ENCODE results near the gene SNAI3.
A peak's percentile ranks its signal among the peaks of the same experiment; 100 is the strongest.

SNAI3 gene

GRCh38 chr16:88634141-88634993, 51.9 kb downstream of the SNAI3 start:
- DNase-seq (ENCODE audit: low read depth), result peak; percentile 39

- DNase-seq (ENCODE audit: low read depth), result no peak
Observed at GRCh38 chr16:88633684-88634140, 52.6 kb downstream of the SNAI3 start.

- no peak for DNase-seq (ENCODE audit: low read depth)
Observed at GRCh38 chr16:88632587-88632930, 53.7 kb downstream of the SNAI3 start.

GRCh38 chr16:88631920-88632586, 54.3 kb downstream of the SNAI3 start:
- DNase-seq (ENCODE audit: low read depth), result no peak

GRCh38 chr16:88631384-88631783, 54.9 kb downstream of the SNAI3 start:
- no peak for DNase-seq (ENCODE audit: low read depth)

- DNase-seq (ENCODE audit: low read depth), result no peak
Observed at GRCh38 chr16:88630941-88631340, 55.4 kb downstream of the SNAI3 start.

- DNase-seq (ENCODE audit: low read depth), result no peak
Observed at GRCh38 chr16:88630433-88630832, 55.9 kb downstream of the SNAI3 start.

- no peak for DNase-seq (ENCODE audit: low read depth)
Observed at GRCh38 chr16:88629835-88630234, 56.5 kb downstream of the SNAI3 start.

- DNase-seq (ENCODE audit: low read depth), result no peak
Observed at GRCh38 chr16:88628512-88628974, 57.8 kb downstream of the SNAI3 start.
